GM10847 (cell line): ENCODE results near the gene DBNL.

Experiments
- POLR2A ChIP-seq: IDR thresholded peaks from 2 replicates; pipeline ENCODE4 v1.6.1; 2011; ENCODE audit not compliant: insufficient read length; ENCODE audit errors: extremely low read depth

Gene DBNL

GRCh38 chr7:44063894-44064651 lies 19.6 kb downstream of the DBNL start:
- no peak for TF ChIP-seq POLR2A

- no peak for TF ChIP-seq POLR2A
Observed at GRCh38 chr7:44064791-44065430, 20.4 kb downstream of the DBNL start.

GRCh38 chr7:44065431-44066110 lies 21.1 kb downstream of the DBNL start, which contains the start of gene PGAM2:
Gene PGAM2 (minus strand): TSS chr7:44065567. CDS start chr7:44065529, 38 bp downstream.
- no peak for TF ChIP-seq POLR2A

DNA sequence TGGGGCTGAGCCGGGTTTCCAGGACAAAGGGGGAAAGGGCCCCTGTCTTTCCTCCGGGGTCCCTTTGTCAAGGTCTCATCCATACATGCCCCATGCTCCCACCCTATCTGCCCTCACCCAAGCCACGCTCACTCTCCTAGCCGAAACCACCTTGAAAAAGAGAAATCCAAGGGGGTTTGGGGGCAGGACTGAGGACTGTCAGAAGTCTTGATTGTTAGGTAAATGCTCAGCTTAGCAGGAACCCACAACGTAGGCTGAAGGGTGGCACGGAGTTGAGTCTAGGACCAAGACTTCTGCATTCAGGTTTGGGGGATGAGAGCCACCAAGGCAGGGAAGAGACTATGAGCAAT lies 21.6 kb downstream of the DBNL start:
- TF ChIP-seq POLR2A: no peak

GRCh38 chr7:44066494-44067063 lies 22.1 kb downstream of the DBNL start:
- TF ChIP-seq POLR2A: peak; percentile 22

DNA sequence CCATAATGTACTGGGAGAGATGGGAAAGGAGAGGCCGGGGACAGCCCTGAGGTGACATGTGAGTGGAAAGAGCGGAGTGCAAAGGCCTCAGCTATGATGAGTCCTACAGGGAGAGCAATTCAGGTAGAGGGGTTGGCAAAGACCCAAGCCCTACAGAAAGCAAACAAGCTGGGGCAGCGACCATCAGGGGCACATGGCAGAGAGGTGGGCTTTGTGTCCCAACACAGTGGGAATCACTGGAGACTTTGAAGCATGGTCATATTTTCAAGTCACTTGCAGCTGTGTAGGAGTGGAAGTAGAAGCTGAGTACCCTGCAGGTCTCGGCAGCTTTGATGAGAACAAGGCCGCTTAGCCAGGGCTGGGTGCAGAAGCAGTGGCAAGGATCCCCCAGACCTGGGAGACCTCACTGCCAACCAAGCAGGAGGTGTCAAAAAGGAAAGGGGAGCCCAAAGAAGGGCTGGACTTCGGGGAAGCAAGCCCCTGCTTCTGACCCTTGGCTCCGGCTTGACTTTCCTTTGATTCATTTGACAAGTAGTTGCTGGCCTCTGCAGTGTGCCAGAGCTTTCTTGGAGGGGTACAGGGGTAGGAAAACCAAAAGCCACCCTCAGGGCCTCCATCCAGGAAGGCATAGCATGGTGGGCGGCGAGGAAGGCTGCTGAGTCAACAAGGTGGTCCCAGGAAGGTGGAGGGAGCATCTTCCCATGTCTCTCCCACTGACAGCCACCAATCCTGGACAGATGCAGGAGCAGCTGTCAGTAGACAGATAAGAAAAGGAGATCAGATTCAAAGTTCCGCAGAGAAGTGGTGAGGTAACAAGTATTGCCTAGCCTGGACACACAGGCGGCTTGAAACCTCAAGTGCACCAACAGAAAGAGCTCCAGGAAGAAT lies 22.8 kb downstream of the DBNL start:
- TF ChIP-seq POLR2A: no peak

DNA sequence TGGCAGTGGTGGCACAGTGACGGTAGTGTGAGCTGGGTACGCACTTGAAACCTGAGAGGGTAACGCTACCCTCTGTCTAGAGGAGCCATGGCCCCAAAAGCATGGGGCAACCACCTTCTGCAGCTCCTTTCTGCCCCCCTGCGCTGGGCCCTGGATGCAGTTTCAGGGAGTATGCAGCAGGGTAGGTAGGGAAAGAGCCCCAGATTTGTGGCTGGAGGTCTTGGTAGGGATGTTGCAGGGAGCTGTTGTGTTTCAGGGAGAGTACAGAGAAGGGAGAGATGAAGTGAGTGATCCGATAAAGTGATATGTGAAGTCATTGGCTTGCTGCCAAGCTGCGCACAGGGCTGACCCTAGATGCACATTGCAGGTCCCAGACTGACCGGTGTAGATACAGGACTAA lies 23.6 kb downstream of the DBNL start:
- TF ChIP-seq POLR2A: no peak

DNA sequence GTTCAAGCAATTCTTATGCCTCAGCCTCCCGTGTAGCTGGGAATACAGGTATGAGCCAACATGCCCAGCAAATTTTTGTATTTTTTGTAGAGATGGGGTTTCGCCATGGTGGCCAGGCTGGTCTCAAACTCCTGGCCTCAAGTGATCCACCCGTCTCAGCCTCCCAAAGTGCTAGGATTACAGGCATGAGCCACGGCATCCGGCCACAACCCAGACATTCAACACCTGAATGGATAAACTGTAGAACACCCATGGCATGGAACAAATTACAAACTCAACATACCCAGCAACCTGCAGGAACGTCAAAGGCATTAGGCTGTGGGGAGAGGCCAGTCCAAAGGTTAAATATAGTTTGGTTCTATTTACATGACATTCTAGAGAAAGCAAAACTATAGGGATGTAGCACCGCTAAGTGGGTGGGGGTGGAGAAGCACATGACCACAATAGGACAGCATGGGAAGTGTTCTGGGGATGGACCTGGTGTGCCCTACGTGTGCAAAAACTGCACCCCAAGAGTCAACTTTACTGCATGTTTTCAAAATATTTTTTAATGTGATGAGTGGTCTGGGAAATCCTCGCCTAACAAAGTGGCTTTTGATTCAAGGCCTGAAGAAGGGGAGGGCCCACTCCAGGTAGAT lies 27.3 kb downstream of the DBNL start:
- no peak for TF ChIP-seq POLR2A

DNA sequence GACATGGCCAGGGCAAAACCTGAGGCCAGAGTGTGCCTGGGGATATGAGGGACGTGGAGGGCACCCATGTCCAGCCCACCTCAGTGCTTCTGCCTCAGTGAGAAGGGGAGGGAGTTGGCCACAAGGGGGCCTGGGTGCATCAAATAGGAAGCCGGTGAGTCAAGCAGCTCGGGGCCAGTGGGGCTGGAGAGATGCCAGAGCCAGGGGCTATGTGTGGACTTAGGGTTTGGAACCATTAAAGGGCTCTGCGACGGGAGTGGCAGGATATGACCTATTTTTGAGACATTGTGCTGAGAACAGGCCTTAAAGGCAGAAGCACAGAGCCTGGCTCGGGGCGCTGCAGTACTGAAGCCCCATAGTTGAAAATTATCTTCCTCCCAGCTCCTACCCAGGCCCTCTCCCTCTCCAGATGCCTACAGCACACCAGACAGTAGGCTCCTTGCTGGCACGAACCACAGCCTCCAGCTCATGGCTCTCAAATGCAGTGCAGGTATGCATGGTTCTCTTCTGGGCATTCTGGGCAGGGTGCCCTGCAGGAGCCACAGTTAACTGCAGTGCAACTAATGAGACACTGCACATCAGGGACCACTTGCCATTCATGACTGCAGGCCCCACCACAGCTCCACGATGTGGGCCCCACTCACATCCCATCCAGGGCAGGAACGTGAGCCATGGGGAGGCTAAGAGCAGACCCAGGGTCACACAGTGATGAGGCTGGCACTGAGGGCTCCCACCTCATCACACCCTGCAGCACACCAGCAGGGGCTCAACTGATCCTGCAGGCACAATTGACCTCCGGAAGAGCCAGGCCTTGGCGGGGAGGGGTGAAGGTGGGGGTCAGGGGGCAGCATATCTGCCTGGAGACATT lies 28.1 kb downstream of the DBNL start:
- TF ChIP-seq POLR2A: no peak

DNA sequence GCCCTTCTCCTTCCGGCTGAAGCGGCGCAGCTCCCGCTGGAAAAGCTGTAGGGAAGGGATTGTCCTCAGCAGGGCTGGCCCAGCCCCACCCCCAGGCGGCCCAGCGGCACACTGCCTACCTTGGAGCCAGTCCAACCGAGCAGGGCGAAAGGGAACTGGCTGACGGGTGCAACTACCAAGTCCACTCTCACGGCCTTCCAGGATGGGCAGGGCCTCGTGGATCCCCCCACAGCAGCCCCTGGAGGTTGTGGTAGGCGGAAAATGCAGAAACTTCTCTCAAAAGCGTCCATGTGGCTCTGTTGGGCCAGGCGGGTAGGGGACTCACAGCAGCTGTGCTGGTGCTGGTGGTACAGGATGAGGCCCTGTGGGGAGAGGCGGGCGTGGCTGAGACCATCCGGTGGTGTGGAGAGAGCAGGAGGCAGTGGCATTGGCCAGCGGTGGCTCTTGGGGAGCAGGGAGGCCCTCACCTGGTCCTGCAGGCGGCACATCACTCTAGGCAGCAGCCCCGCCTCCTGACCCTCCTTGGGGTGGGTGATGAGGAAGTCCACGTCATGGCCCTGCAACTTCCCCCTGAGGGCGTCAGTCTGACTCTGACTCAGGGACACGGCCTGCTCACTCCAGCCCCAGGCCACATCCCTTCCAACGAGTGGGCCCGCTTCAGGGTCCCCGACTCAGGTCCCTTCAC lies 29.3 kb downstream of the DBNL start:
- TF ChIP-seq POLR2A: no peak

DNA sequence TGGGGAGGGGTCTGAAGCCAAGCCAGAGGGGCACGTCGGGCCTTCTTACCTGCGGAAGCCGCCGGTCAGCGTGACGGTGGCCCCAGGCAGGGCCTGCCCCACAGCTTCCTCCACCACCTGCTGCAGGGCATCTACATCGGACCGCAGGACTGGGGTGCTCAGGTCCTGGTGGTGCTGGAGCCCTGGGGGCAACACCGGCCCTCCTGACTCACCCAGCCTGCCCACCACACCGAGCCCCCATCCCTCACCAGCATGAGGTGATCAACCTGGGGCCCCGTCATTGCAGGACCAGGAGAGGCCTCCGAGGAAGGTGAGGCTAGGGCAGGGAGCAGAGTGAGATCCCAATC lies 29.8 kb downstream of the DBNL start:
- TF ChIP-seq POLR2A: no peak

DNA sequence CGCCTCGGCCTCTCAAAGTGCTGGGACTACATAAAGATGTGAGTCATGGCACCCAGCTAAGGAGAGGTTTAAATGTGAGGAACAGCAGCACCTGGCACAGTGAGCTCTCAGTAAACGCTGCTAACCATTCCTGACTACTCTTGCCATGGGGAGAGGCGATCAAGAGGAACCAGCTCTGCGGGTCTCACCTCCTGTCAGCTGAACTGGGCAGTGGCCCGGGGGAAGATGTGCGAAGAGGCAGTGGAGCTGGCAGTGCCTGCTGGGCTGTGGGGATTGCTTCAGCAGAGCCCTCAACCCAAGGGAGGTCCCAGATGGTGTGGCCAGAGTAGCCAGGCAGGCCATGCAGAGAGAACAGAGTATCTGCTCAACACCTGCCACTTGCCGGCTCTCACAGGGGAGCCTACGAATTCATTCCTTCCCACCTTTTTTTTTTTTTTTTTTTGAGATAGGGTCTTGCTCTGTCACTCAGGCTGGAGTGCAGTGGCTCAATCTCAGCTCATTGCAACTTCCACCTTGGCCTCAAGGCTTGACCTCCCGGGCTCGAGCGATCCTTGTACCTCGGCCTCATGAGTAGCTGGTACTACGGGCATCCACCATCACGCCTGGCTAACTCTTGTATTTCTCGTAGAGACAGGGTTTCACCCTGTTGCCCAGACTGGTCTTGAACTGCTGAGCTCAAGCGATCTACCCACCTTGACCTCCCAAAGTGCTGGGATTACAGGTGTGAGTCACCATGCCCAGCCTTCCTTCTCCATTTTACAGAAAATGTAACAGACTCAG lies 31.0 kb downstream of the DBNL start:
- no peak for TF ChIP-seq POLR2A
